GM19025 (cell line): Measurements from ENCODE around the gene SLC15A1.
"Not testable (repeated sequence)": the region's sequence is repeated elsewhere in the genome, so short reads cannot be mapped to it uniquely, and the experiment has no call there.

Experiments used
- ATAC-seq: cut with Tn5 transposase; IDR thresholded peaks from one replicate; pipeline ENCODE4 v1.9.1; 2021; ENCODE audit warnings: mild to moderate bottlenecking, low read depth, moderate library complexity; ENCODE audit not compliant: unreplicated experiment

The SLC15A1 gene

DNA sequence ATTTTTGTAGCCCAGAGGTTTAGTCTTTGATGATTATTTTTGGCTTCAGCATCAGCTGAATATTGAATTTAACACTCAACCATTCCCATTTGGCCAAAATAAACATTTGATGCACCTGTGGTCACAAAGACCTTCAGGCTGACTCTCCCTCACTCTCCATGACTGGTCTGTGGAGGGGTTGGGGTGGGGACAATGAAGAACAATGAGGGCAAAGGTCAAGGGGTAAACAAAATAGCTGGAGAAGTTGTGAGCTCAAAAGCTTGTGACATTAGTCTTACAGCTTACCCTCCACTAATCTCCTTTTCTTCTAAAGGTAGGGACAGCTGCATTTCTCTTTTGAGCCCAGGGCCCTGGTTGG, 86.9 kb downstream of the SLC15A1 start:
- ATAC-seq, result no peak

DNA sequence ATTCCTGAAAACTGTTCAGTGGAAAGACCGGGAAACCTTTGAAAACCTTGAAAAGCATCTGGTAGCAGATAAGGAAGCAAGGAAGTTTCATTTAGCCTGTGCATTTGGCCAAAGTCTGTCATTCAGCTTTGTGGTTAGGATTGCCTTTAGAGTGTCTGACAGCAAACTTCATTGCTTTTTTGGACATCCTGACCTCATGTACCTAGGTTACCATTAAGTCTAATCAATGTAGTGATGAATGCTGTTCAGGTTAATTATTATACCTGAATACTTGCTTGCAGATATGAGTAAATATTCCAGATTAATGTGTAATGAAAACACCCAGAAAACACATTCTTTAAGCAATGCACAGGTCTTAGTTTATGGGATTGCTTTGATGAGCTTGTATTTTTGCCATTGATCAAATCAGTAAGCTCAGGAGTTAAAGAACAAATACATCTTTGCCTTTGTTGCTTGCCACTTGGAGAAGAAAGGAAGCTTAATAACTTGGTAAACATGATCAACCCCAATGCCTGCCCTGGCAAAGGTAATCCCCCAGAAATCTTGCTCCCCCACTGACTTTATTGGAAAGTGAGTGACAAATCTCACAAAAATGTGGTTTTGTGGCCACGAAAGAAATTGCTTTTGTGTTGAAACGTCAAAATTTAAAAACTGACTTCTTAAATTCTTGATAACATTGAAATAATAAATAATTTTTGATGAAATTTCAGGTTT, 87.4 kb downstream of the SLC15A1 start:
- no peak for ATAC-seq

DNA sequence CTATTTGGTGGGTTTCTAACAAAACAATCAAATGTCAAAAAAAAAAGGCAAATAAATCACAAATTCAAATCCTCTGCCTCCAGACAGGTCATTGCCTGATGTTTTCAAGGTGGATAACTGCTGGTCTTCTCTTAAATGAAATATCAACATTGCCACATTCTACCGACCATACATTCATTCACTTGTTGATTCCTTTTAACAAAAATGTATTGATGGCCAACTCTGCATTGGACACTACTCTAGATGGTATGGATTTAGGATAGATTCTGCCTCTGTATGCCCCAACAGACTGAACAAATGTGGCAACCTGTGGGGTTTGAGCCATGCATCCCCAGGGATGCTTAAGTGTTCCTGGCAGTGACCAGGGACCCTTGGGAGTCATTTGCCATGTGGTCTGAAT, 88.0 kb downstream of the SLC15A1 start:
- no peak for ATAC-seq

DNA sequence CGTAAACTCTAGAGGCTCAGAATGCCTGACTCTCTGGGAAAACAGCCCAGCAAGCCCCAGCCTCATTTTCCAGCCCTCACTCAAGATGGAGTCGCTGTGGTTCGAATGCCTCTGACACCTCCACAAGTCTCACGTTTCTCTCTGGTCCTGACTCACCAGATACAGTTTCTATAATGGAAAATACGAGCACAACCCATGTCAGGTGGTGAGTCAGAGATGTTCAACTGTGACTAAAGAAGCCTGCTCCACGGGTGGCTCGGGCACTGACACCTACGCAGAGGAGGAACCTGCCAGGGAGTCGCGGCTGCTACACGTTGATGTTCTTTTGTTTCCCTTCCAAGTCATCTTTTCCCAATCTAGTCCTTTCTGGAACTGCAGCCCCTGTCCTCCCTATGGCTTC, 88.4 kb downstream of the SLC15A1 start:
- no peak for ATAC-seq

DNA sequence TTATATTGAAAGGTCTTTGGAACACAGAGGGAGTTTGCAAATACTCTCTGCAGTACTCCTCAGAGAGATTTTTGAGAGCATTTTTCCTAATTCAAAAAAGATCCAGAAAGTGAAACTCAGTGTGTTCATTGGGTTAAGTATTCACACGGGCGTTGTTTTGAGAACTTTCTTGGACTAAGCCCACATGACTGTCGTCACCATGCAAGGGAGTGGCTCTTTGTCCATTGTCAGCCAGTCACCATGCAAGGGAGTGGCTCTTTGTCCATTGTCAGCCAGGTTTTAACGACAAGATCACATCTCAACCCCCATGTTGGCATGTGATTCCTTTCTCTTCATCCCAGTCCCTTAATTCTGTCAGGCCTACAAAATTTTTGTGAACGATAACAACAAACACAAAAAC, 94.3 kb downstream of the SLC15A1 start:
- ATAC-seq, result no peak

DNA sequence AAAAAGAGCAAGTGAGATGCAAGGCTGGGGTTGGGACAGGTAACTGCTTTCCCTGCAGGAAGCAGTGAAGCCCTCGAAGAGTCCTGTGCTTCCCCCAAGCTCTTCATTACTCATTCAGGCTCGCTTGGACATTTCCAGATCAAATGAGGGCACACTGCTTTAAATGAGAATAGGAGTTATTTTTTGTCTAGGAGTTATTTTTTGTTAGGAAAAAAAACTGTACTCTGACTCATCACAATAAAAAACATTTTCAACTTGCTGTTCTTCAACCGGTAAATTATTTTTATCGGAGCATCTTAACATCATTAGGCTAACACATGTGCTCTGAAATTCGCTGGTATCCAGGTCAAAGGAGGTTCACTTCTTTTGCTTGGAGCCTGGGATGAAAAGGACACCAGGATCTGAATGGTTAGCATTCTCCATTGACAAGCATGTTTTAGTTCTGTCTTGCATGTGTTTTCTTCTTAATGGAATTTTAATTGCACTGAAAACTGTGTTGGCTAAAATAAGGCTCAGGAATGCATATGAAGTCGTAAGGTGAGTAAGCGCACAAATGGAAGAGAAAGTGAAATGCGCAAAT, 94.9 kb downstream of the SLC15A1 start:
- no peak for ATAC-seq

DNA sequence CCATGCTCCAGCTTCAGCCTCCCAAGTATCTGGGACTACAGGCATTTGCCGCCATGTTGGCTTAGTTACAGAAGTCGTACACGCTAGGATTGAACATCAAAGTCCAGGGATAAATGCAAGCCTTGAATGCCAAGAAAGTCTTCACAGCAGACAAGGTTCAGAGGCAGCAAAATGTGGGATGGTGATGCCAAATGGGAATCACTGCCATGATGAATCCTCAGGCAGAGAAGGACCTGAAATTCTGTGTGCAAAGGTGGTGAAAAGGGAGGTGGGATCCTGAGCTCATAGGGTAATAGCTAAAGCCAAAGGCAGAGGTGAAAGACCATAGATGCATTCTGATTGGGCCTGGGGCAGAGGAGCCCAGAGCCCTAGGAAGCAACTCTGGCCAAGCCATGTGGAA, 96.2 kb downstream of the SLC15A1 start:
- no peak for ATAC-seq

DNA sequence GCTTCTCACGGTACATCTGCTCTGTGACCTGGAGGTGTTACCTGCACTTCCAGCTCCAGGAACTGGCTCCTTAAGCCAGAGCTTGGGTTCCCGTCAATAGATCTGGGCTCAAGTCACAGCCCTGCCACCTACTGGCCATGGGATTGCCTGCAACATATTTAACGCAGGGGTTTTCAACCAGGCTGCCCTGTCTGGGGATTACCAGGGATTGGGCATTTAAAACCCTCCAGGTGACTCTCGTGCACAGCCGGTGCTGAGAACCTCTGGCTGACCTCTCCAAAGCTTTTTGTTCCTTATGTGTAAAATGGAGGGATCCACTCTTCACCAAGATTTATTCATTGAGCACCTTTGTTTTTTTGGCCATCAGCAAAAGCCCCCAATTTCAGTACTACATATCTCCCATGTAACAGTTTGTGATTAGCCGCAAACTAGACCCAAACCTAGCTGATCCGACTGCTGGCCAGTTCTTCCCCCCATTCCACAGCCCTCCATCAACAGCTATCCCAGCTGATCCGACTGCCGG, 98.9 kb downstream of the SLC15A1 start:
- ATAC-seq, result peak; percentile 87

DNA sequence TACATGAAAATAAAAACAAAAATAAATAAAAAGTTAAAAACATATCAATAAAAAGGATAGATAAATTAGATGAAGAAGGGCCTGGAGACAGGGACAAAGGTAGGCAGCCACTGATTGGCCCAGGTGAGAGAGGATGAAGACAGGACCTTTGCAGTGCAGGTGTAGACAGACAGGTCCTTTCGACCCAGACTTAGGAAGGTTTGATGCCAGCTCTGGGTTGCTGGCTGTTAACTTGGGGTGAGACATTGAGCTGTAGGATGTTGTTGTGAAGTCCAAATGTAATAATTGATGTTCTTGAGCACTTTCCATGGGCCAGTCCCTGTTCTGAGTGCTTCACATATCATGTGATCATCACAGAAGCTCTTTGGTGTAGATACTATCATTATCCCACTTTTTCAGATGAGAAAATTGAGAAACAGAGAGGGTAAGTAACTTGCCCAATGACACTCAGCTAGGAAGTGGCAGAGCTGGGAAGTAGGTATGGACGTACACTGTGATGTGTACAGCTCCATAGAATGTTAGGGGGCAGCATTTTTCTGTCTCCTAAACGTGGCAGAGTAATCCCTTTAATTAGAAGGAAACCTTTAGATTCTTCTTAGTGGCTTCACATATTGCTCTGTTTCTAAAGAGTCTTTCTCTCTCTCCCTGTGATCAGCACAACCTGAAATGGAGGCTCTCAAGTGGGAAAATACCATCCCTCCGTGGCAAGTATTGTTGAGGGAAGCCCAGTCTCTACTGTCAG, 99.6 kb downstream of the SLC15A1 start:
- ATAC-seq, result no peak

DNA sequence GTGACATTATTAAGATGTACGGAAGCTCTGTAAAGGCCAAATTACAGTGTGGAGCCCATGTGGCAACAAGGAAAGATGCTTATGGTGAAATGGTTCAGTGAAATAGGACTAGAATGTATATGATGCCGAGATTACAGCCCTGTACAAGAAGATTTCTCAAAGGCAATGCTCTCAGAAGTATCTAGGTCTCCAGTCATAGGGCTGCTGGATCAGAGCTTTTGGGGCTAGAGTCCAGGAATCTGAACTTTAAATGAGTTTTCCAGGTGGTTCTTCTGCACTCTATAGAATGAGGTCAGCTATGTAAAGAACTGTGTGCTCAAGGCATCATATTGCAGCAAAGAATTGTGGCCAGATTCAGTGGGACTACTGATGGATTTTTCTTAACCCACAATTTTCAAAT, 100.2 kb downstream of the SLC15A1 start:
- no peak for ATAC-seq

DNA sequence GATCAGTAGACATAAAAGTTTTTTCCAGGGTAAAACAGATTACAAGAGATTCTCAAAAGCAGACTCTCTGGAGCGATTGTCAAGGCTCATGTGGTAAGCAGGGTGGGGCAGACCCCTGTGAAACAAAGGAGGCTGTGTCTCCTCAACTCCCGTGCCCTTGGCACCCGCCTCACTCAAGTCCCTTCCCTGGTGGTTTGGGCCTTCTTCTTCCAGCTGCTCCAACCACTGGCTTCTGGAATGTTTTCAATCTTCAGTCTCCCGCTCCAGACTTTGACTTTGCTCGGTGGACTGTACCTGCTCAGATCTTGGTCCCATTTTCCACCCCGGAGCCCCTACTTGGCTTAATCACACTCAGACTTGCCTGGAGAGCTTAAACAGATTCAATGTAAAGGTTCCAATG, 100.7 kb downstream of the SLC15A1 start:
- no peak for ATAC-seq

DNA sequence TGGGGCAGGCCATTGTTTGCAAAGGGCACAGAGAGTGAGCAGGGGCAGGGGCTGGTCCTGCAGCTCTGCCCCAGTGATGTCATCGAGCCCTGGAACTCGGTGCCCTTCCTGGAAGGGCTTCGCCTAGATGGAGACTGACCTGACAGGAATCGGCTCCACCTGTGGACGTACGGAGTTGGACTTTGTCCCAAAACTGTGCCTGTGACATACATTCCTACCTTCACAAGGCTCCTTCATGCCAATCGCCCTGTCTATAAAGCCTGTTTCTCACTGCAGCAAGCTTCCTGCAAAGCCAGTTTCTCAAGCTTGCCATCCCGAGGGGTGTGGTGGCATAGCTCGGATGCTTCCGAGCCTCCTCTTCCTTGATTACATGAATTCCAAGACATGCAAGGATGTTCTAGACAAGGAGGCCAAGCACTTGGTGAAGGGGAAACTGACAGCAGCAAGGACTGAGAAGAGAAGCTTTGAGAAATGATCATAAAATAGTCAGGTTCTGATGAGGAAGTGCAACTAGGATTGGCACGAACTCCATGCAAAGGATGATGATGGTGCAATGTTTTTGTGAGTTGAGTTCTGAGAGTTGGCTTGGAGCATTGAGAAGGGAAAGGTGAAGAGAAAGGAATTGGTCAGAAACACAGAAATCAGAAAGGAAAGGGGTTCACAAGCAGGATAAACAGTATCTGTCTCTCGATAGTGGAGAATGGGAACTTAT, 101.9 kb downstream of the SLC15A1 start:
- ATAC-seq, result no peak

DNA sequence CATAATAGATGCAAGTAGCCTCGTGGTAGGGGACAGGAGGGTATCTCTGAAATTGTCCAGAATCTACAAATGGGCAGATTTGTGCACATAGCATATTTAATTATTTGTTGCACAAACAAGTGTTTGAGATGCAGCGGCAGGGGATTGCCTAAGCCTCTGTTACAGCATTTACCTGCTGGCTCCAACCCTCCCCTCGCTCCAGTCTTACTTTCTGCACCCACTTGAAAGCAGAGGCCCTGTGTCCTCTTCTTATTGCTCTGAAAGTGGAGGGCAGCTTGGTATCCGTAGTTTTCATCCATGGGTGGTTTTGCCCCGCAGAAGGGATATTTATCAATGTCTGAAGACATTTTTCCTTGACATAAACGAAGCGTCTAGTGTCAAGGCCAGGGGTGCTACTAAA, 102.6 kb downstream of the SLC15A1 start:
- no peak for ATAC-seq

DNA sequence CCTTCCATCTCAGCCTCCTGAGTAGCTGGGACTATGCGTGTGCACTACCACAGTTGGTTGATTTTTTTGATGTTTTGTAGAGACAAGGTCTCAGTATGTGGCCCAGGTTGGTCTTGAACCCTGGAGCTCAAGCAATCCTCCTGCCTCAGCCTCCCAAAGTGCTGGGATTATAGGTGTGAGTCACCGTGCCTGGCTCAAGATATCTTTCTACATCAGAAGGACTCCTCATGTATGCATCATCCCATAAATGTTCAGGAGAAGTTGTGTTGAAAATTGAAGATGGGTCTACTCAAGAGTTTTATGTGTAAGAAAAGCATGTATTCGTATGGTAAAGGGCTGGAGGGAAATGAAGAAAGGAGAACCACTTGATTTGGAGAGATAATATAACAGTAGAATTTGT, 103.8 kb downstream of the SLC15A1 start:
- no peak for ATAC-seq

DNA sequence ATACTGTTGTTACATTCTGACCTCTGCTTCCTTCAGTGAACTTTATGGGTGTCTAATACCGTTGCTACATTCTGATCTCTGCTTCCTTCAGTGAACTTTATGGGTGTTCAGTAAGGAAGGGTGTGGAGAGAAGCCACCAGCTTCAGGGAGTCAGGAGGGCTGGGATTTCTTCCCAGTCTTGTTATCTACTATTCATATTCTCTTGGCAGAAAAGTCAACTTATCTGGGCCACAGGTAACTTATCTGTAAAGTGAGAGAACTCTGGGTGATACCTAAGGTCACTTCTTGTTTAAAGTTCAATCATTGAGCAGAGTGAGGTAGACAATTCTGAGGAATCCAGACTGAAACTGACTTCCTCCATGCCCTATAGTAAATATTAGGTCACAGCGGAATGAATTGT, 104.3 kb downstream of the SLC15A1 start:
- no peak for ATAC-seq

DNA sequence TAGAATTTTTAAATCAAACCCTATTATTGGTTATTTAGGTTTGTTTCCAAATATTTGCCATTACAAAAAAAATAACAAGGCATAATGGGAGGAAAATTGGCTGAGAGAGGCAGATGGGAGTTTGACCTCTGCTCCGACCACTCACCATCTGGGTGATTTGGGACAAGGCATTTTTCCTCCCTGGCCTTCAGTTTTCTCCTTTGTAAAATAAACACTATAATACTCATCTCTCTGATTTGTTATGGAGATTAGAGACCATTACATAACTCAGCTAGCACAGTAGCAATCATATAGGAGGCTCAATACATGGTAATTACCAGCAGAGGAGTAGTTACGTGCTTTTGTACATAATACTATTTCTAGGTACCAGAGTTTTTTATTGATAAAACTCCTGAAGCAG, 105.4 kb downstream of the SLC15A1 start:
- no peak for ATAC-seq

DNA sequence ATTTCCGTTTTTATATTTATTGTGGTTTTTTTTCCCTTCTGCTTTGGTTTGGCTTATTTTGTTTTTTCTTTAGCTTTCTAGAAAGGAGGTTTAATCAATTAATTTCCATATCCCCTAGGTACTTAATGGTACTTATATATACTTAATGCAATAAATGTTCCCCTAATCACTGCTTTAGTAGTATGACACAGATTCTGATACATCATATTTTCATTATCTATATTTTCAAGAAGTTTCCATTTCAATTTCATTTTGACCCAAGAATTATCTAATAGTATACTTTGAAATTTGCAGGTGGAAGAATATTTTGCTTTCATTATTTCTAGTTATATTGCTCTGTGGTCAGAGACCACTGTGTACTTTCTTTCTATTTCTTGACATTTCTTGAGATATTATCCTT, 109.0 kb downstream of the SLC15A1 start:
- ATAC-seq, result no peak

DNA sequence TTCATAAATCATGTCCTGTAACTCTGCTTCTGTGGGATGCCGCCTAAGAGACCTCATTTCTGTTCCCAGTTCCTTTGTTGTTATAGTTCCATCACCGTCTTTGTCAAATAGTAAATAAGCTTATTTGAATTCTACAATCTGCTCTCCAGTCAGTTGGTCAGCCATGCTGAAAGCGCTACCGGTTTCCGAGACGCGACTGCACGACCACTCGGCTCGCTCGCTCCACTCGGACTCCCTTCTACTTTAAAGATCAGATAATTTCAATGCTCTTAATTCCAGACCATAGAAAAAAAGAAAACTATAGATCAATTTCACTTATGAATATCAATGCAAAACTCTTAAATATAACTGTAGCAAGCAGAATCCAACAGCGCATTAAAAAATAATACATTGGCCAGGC, 111.4 kb downstream of the SLC15A1 start:
- ATAC-seq, result no peak

DNA sequence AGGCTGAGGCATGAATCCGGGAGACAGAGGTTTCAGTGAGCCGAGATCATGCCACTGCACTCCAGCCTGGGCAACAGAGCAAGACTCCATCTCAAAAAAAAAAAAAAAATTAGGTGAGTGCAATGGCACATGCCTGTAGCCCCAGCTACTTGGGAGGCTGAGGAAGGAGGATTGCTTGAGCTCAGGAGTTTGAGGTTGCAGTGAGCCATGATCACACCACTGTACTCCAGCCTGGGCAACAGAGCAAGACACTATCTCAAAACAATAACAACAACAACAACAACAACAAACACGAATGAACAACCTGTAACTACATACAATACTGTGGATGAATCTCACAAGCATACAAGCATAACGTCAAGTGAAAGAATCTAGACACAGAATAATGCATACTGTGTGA, 112.7 kb downstream of the SLC15A1 start:
- ATAC-seq, result not testable (repeated sequence)

DNA sequence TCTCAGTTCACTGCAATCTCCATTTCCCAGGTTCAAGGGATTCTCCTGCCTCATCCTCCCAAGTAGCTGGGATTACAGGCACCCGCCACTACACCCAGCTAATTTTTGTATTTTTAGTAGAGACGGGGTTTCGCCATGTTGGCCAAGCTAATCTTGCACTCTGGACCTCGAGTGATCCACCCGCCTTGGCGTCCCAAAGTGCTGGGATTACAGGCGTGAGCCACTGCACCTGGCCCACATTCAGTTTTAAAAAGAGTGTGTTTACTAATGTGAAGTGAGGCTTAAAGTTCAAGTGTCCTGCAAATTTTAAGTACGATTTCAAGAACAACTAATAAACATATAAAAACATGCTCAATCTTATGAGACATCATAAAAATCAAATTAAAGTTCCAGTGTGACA, 114.1 kb downstream of the SLC15A1 start:
- not testable (repeated sequence) for ATAC-seq
